GM19324 (cell line): ENCODE data around the gene MRPL58.
"Not testable (repeated sequence)": the region's sequence is repeated elsewhere in the genome, so short reads cannot be mapped to it uniquely, and the experiment has no call there.

Experiments
- ATAC-seq: cut with Tn5 transposase; IDR thresholded peaks from one replicate; pipeline ENCODE4 v1.9.1; 2021; ENCODE audit warnings: mild to moderate bottlenecking, moderate library complexity; ENCODE audit not compliant: unreplicated experiment, low FRiP score

Gene MRPL58

DNA sequence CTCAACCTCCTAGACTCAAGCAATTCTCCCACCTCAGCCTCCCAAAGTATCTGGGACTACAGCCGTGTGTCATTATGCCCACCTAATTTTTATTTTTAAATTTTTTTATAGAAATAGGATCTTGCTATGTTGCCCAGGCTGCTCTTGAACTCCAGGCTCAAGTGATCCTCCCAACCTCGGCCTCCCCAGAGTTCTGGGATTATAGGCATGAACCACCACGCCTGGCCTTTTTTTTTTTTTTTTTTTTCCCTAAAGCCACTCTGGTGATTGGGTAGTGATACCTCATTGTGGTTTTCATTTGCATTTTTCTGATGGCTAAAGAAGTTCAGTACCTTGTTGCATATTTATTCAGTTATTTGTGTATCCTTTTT, 26.3 kb upstream of the MRPL58 start:
- ATAC-seq = no peak

GRCh38 chr17:74987418-74987908, 25.0 kb upstream of the MRPL58 start, which contains the start of gene CDR2L:
Gene CDR2L, plus strand, starts transcription at chr17:74987632. Its CDS starts 412 bp downstream, at chr17:74988044.
- peak; percentile 86 for ATAC-seq

DNA sequence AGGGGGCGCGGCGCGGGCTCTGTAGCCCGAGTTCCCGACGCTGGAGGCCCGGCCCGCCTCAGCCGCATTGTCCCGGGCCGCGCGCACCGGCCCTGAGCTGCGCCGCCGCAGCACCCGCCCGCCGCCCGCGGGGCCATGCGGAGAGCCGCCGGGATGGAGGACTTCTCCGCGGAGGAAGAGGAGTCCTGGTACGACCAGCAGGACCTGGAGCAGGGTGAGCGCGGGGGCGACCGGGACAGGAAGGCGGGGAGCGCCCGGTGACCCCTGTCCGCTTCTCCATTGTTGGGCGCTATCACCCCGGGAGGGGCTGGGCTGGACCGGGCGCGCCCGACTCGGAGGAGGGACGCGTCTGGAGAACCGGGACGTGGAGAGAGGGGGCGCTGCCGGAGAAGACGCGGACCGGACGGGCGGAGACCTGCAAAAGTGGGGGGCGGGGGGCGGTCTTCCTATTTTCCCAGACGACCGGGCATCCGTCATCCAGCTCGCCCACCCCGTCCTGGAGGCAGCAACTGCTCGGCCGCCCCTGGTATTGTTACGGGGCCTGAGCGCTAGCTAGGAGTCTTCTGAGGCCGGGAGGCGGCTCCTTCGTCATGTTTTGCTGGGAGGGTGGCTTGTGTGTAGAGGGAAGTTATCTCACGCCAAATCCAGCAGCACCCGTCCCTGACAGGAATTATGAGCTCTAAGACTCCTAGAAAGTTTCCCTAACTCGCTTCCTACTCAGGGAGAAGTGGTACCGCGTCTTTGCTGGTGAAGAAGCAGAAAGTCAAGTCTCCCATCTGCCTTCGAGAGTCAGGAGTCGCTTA, 24.4 kb upstream of the MRPL58 start:
- ATAC-seq = peak; percentile 43

DNA sequence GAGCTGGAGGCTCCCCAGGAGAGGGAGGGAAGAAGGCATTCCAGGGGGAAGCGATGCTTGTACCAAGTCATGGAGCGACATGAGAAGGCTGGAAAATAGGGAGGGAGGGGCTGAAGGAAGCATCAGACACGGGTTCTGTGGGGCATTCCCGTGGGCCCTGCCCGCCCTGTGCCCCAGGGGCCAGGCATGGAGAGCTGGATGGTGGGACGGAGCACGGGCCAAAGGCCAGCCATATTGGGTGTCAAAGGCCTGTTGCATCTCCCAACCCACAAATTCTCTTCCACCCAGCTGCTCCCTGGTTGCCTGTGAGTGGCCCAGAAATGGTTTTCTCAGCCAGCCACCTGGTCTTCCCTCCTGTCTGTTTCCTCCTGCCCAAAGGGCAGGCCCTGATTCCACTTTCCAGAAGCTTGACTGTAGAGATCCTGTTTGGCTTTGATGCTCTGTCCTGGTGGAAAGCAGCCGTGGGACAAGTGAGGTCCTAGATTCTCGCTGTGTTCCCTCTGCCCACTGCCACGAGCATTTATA, 21.8 kb upstream of the MRPL58 start:
- ATAC-seq = no peak

- ATAC-seq = no peak
These were observed 20.2 kb upstream of the MRPL58 start for GRCh38 chr17:74992223-74992622.

DNA sequence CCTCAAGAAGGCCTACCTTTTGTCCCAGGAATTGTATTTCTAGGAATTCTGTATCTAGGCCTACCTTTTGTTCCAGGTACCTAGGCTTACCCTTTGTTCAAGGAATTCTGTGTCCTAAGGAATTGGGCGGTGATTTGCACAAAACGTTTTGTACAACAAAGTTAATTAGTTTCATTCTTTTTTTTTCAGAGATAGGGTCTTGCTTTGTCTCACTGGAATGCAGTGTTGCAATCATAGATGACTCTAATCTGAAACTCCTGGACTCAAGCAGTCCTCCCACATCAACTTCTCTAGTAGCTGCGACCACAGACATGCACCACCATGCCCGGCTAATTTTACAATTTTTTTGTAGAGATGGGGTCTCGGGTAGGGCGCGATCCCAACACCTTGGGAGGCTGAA, 18.0 kb upstream of the MRPL58 start:
- no peak for ATAC-seq

- ATAC-seq = no peak
These were observed 16.6 kb upstream of the MRPL58 start for GRCh38 chr17:74995847-74996246.

GRCh38 chr17:74998783-74999182, 13.7 kb upstream of the MRPL58 start:
- no peak for ATAC-seq

GRCh38 chr17:74999523-74999922, 12.9 kb upstream of the MRPL58 start:
- ATAC-seq = no peak

DNA sequence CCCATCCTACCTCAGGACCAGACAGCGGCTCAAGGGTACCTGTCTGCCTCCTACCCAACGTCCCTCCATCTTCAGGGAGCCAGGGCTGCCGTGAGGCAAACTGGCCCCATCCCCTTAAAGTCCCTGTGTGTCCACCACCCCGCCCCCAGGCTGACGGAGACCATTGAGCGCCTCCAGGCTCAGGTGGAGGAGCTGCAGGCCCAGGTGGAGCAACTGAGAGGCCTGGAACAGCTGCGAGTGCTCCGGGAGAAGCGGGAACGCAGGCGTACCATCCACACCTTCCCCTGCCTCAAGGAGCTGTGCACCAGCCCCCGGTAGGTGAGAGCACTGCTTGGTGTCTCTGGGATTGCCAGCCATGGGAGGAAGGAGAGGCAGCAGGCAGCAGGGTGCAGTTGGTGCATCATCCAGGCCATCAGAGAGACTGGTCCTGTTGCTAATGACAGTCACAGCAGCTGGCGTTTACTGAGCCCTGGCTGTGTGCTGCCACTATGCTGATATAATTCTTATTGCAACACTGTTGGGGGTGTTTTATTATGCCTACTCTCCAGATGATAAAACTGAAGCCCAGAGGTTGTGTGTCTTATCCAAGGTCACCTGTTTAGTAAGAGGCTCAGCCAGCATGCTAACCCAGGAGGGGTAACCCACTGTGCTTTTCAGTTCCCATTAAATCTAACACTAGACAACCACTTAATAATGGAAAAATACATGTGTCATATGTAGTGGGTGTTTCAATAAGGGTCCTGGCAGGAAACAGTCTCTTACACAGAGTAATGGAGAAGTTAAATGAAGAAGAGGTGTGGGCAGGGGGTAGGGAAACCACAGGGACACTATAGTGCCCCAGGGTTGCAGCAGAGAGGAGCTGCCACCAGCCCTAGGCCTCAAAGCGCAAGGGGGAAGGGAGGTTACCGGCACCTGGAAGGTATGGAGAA, 10.3 kb upstream of the MRPL58 start:
- no peak for ATAC-seq

DNA sequence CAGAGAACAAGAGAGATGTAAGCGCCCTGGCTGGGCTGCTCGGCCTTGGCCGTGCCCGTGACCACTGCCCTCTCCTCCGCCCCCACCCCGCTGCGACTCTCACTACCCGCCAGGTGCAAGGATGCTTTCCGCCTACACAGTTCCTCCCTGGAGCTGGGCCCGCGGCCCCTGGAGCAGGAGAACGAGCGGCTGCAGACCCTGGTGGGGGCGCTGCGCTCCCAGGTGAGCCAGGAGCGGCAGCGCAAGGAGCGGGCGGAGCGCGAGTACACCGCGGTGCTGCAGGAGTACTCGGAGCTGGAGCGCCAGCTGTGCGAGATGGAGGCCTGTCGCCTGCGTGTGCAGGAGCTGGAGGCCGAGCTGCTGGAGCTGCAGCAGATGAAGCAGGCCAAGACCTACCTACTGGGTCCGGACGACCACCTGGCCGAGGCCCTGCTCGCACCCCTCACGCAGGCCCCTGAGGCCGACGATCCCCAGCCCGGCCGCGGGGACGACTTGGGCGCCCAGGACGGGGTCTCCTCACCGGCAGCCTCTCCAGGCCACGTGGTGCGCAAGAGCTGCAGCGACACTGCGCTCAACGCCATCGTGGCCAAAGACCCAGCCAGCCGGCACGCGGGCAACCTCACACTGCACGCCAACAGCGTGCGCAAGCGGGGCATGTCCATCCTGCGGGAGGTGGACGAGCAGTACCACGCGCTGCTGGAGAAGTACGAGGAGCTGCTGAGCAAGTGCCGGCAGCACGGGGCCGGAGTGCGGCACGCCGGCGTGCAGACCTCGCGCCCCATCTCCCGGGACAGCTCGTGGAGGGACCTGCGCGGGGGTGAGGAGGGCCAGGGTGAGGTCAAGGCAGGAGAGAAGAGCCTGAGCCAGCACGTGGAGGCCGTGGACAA, 9.2 kb upstream of the MRPL58 start:
- ATAC-seq = no peak

- no peak for ATAC-seq
These were observed 8.5 kb upstream of the MRPL58 start for GRCh38 chr17:75003957-75004355.

GRCh38 chr17:75004371-75004770, 8.1 kb upstream of the MRPL58 start:
- ATAC-seq = no peak

DNA sequence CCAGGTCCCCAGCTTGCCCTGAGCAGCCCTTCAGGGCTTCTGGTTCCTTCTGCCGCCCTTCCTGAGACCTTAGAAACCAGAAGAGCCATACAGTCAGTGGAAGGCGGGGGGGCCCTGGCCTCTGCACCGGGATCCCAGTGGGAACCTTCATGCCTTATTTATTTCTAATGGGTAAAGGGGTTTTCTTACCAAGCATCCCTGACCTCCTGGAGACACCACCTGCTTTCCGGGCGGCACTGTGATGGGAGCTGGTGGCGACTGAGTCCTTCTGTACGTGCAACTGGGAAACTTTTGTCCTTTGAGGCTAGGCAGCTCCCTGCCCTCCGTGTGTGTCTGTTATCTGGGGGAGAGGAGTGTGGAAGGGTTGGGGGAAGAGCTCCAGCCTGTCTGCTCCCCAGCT, 7.2 kb upstream of the MRPL58 start:
- no peak for ATAC-seq

- not testable (repeated sequence) for ATAC-seq
These were observed 6.4 kb upstream of the MRPL58 start for GRCh38 chr17:75006084-75006483.

DNA sequence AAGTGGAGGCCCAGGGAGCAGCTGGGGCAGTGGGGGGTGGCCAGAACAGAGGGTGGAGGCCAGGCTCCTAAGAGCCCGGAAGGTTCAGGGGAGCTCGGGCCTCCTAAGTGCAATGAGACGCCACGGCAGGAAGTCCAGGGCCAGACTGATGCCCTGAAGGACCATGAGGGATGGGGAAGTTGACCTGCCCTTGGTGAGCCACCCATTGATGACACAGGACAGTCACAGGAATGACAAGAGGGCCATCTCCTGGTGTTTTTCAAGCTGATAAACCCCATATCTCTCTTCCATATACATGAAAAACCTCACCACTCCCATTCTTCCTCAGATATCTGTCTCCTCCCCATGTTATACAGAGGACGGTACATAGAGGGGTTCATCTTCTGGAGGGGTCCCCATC, 5.8 kb upstream of the MRPL58 start:
- no peak for ATAC-seq

DNA sequence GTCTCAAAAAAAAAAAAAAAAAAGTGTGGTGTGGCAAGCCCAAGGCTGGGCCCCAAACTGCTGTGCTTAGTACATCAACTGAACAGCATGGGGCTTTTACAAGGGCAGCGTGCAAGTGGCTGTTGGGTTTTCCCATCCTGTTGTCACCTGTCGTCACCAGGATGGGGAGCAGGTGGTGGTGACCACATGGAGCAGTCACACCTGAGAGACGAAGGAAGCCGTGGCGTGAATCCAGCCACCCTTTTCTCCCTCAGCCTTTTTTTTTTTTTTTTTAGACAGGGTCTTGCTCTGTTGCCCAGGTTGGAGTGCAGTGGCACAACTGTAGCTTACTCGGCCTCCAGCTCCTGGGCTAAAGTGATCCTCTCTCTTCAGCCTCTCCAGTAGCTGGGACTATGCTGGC, 4.1 kb upstream of the MRPL58 start:
- no peak for ATAC-seq

DNA sequence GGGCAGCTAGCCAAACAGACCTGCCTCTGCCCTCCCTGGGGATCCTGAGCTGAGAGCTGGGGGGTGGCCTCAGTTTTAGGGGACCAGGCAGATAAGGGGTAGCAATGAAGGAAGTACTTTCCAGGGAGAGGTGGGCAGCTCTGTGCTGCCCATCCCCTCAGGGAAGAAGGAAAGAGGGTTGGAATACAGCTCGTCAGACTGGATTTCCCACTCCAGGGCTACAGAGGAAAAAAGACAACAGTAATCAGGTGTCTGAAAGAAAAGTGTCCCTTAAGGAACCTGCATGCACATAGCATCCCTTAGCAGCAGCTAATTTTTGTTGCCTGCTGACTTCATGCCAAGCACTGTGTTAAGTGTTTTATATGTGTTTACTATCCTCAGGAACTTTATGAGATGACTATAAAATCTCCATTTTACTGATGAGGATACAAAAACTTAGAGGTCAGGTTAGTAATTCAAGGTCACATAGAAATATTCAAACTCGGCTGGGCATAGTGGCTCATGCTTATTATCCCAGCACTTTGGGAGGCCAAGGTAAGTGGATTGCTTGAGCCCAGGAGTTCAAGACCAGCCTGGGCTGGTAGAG, 3.2 kb upstream of the MRPL58 start:
- no peak for ATAC-seq

DNA sequence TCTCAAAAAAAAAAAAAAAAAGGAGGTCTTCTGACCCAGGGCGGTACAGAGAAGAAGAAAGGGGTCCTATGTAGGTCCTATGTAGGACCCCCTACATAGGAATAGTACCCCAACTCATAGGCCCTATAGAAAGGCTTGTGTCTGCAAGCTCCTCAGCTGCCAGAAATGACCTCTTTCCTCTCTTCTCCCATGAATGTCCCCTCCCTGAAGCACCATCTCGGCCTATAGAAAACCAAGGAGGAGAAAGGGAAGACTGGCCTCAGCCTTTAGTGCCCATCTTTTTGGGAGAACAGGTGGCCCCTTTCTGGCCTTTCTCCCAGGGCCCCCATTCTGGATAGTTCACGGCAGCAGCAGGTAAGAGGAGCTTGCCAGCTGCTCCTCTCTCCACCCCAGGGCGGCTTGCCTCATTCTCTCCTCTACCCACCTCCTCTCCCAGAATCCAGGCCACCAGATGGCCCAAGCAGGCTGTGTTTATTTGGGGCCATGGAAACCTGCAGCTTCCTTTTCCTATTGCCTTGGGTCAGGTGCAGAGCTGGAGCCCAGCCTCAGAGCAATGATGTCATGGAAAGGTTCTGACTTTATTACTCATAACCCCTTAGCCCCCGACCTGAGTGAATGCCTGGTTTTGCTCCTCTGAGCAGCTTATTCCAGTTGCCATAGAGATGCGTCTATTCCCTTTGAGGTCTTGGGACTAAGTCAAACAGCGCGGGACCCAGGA, 1.6 kb upstream of the MRPL58 start:
- ATAC-seq = no peak
